Measurements from ENCODE around the gene CCM2.
"Not testable (repeated sequence)": the region's sequence is repeated elsewhere in the genome, so short reads cannot be mapped to it uniquely, and the experiment has no call there.

CCM2 gene

DNA sequence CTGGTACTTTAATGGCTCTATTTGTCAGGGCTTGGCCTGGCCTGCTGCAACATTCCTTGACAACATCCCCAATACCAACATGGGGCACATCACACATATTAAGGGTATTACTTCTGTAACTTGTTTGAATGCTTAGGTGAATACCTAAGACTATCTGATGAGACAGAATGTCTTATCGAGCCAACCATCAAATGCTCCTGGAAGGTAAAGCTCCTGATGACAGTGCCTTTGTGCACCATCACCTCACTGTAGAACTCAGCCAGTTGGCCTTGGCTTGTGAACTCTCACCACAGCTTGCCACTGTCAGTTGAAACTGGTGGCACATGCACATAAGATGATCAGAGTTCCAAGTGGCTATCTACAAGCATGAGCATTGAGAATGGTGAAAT is 17.5 kb upstream of the CCM2 start:
- DNase-seq, result no peak

GRCh38 chr7:44982970-44983369 is 17.0 kb upstream of the CCM2 start:
- no peak for DNase-seq

DNA sequence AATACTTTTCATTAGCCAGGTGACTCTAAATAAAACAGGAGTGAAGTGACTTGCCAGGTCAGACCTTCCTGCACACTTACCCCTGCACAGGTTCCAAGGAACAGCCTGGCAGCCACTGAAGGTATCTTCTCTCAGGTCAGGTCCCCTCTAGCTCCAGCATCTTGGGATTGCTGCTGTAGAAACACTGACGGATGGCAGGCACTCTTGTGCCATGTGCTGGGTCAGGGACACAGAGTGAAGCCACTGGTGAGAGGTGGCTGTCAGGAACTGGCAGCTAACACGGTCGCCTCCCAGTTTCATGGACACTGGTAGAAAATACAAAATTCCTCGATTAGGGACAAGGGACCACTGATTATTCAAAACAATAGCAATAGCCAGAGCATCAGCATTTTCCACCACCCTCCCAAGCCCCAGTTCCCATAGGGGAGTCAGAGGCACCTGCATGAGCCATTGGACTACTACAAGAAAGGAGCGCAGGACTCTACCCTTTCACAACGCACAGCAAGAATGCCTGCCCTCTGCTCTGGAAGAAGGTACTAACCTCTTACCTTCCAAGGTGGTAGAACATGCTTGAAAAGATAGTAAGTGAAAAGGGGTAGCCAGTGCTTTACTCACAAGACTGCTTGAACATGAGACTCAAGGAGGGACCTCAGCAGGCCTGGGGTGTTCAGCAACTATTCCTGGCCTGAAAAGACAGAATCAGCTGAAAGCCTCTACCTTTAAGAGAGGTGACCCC is 16.1 kb upstream of the CCM2 start:
- no peak for DNase-seq

DNA sequence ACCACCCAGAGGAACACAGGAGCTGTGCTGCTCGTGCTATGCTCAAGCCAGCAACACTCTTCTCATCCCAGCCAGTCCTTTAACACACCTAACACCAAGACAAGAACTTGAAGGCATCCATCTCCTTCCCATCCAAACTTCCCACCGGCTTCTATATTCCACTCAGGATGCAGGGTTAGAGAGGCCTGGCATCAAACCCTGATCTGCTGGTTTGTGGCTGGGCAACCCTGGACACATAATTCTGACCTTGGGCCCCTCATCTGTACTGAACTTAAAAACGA is 15.6 kb upstream of the CCM2 start:
- DNase-seq, result no peak

- DNase-seq, result no peak
Observed at GRCh38 chr7:44985033-44985695, 14.8 kb upstream of the CCM2 start.

- no peak for DNase-seq
Observed at GRCh38 chr7:44985900-44986217, 14.1 kb upstream of the CCM2 start.

DNA sequence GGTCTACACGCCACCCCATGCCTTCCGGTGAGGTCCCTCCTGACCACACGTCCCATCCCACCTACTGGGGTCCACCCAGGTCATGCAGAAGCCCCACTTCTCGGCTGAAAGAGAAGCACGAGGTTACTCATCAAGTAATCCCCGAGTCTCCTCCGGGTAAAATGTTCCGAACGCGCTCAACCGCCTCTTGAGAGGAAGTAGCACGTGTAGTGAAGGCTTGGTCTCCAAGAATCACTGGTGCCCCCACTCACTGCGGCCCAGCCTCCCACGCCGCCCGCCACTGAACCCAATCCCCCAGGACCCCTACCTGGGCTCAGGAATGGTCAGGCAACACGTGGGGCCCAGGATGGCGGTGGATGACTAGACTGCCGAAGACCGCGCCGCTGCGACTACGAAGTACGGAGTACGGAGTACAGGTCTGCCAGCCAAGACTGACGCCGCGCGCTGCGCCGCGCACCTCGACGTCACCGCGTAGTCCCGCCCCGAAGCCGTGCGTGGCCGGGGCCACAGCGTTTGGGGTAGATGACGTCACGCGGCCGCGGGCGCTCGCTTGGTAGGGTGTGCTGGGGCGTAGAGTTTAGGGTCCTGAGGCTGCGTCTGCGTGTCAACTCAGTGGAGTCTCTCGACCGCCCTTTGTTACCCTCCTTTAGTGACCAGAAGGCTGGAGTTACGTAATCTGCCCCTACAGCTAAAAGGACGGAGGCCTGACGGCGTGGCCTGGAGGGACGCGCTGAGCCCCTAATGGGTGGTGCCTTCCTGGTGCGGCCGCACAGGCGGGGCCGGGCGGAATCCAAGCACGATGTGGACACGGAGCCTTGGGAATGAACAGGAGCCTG is 13.6 kb upstream of the CCM2 start:
- peak; percentile 58 to 95 for DNase-seq

- no peak for DNase-seq
Observed at GRCh38 chr7:44987457-44987856, 12.5 kb upstream of the CCM2 start.

DNA sequence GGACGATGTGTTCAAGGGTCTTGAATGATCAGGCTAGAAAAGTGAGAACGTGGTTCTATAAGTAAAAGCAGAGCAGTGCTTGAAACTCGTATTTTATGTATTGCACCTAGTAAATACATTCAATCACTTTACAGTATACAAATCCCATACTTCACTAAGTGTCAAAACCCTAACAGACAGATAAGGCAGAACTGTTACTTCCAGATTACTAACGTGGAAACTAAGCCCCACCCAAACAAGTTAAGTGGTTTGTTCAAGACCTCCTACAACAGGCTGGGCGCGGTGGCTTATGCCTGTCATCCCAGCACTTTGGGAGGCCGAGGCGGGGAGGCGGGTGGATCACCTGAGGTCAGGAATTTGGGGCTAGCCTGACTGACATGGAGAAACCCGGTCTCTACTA is 12.0 kb upstream of the CCM2 start:
- DNase-seq, result no peak

DNA sequence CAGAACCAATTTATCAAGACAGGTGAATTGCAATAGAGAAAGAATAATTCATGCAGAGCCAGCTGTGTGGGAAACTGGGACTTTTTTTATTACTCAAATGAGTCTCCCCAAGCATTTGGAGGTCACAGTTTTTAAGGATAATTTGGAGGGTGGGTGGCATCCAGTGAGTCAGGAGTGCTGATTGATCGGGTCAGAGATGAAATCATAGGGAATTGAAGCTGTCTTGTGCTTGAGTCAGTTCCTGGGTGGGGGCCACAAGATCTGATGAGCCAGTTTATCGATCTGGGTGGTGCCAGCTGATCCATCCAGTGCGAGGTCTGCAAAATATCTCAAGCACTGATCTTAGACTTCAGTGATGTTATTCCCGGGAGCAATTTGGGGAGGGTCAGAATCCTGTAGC is 11.3 kb upstream of the CCM2 start:
- DNase-seq, result no peak

DNA sequence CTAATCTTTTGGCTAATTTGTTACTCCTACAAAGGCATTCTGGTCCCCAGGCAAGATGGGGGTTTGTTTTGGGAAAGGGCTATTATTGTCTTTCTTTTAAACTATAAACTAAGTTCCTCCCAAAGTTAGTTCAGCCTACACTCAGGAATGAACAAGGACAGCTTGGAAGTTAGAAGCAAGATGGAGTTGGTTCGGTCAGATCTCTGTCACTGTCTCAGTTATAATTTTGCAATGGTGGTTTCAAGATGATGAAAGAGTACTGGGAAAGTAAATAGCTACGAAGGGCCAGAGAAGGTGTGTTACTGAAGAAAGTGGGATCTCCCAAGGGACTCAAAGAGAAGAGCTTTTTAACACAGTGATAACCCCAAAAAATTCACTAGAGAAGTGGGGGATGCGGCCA is 10.9 kb upstream of the CCM2 start:
- DNase-seq, result no peak

DNA sequence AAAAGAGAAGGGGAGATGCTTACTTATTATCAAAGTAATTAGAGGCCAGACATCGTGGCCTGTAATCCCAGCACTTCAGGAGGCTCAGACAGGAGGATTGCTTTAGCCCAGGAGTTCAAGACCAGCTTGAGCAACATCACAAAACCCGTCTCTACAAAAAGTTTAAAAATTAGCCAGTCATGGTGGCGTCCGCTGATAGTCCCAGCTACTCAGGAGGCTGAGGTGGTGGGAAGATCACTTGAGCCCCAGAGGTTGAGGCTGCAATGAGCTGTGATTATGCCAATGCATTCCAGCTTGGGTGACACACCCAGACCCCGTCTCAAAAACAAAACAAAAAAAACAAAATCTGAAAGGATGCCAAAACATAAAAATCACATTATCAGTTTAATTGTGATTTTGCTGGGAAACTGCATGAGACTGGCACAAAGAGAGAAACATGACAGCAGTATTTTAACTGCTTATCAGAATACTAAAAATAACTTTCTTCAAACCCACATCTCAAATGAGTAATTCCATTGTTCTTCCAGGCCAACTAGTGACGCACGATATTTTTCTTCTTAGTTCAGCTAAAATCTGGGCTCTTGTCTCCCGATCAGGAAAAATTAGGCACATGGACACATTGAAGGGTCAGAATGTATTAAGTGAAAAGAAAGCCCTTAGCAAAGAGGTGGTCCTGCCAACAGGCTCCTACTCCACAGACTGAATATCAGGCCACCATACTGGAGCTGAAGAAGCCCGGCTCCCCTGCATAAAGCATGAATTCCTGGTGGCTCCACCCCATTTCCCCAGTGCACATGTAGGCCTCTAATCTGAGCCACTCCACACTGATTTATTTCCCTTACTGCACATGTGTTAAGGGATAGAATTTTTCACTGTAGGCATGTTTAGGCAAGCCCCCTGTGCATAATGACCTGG is 9.6 kb upstream of the CCM2 start:
- peak in 1 of 2 experiments; percentile 12 for DNase-seq

DNA sequence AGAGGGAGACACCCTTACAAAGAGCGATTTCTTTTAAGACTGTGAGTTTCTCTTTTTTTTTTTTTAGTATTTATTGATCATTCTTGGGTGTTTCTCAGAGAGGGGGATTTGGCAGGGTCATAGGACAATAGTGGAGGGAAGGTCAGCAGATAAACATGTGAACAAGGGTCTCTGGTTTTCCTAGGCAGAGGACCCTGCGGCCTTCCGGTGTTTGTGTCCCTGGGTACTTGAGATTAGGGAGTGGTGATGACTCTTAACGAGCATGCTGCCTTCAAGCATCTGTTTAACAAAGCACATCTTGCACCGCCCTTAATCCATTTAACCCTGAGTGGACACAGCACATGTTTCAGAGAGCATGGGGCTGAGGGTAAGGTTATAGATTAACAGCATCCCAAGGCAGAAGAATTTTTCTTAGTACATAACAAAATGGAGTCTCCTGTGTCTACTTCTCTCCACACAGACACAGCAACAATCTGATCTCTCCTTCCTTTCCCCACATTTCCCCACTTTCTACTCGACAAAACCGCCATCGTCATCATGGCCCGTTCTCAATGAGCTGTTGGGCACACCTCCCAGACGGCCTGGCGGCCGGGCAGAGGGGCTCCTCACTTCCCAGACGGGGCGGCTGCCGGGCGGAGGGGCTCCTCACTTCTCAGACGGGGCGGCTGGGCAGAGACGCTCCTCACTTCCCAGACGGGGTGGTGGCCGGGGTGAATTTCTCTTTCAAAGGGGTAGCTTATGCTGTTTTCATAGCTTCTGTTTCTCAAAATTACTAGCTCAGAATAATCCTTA is 7.8 kb upstream of the CCM2 start:
- DNase-seq, result not testable (repeated sequence)

- no peak for DNase-seq
Observed at GRCh38 chr7:44994877-44995554, 5.0 kb upstream of the CCM2 start.

GRCh38 chr7:44995555-44996493 is 4.2 kb upstream of the CCM2 start:
- no peak for DNase-seq

DNA sequence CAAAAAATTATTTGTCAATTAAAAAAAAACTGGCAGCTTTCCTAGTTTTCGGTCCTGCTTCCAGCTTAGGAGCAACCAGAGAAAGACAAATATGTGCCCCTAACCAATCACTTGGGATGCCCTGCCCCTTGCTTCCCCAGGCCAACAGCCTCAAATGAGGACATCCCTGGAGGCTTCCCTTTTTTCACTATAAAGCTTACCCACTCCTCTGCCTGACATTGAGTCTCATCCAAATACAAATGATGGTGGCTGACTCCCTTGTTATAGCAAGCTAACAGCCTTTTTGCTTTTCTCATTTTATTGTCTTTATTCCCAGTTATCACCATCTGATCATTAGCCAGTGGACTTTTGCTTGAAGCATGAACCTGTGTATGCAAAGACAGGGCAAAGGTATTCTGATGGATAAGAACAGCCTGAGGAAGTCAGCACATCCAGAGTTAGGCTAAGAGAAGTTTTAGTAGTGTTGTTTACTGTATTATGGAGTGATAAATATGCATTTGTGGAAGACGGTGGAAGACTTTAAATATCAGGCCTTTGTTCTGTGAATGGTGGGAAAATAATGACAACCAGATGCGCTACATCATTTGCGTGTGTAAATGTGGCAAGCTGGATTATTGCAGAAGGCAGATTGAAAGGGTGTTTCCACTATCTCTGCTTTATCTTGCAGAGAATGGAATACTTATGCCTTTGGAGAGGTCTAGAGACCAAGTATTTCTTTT is 1.7 kb upstream of the CCM2 start:
- DNase-seq, result peak in 1 of 2 experiments; percentile 32

DNA sequence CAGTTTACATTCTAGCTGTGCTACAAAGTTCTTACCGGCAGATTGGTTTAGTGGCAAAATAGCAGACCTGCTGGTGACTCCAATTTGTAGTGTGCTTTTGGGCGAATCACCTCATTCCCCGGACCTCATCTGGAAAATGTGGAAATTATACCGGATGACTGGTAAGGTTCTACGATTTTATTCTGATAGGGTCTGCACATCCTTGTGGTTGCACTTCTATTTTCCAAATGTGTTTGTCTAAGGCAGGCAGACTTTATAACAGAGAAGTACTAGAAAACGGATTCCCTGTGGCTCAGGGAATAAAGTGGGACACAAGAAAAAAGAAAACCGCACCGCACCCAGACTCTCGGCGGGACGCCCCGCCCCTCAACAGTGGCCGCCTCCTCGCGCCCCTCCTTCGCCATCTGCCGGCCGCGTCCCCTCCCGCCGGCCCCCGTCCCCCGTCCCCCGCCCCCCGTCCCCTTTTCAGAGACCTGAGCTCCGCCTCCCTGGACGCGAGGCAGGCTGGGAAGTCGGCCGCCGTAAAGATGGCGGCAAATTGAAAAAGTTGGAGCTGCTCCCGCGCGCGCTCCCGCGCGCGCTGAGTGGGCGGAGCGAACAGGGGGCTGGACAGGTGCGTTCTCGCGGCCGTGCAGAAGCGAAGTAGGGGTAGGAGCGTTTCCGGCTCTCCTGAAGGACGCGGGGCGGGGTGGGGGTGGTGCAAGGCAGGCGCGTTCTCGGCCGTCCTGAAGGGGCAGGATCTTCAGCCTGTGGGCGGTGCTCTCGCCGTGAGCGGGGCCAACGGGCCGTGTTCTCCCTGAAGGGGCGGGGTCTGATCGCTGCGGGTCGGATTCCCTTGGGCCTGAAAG is 532 bp upstream of the CCM2 start:
- DNase-seq, result peak; percentile 96 to 99

DNA sequence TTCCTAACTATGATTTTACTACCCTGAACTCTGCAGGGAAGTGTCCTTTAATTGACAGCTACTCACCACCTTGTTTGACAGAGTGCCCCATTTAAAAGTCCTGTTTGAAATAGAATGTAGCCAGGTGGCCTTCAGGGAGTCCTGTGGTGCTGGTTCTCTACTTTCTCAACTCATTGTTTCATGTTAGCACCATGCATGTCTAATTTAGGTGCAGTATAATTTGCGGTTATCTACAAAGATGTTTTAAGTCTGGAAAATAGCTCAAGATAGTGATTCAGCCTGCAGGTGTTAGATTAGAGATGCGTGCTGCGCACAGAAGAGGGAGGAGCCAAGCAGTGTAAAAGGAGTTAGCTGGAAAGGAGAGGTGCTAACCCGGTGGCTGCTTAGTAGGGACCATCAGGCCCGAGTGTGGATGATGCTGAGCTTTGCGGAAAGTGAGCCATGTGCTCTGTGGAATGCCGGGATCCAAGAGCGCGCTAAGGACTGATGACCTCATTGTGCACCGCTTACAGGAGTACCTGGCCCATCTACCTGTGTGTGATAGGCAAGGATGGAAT is 1.2 kb downstream of the CCM2 start:
- peak; percentile 24 to 62 for DNase-seq

DNA sequence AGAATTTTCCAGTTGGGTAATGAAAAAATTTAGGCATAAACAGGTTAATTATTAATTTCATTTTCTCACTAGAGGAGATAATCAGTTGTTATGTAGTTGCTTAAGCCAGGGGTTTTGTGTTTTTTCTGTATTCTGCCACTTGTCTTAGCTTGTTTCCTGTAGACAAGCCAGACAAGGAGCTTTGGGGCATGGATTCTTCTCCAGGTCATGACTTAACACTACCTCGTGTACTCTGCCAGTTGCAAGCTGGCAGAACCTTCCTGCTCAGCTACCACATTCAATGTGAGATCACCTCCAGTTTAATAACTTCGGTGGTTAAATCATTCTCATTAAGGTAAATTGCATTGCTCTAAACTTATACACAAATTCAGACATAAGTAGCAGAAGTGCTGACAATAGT is 1.8 kb downstream of the CCM2 start:
- no peak for DNase-seq

Data from NCI-H526 (cell line).